HCT116 (cell line): Measurements from ENCODE around the gene SUN3. TPM values are rescaled to one million over a fixed set of nuclear protein-coding genes. Genes with fewer than 3 reads are reported as not detected.

ENCODE experiments used
- ATAC-seq: fragments of 200-7000 bp; cut with Tn5 transposase; 2 replicates; pipeline ENCODE4 v1.9.1; 2020; ENCODE audit warnings: mild to moderate bottlenecking, moderate library complexity
- BruUV-seq: library from RNA; stranded (reverse); fragments of 400-500 nt; replicated peaks from 2 replicates; lab custom pipeline; 2021; lab: Mats Ljungman, UMichigan
- CTCF ChIA-PET: fragments of 300-600 bp; sonication (Branson Sonifier 250); formaldehyde crosslinking; loops from one replicate; lab custom pipeline; 2021; ENCODE audit warnings: antibody characterized with exemption; lab: Charles Lee
- POLR2A ChIA-PET: fragments of 300-600, 350-600 bp; sonication (Branson Sonifier 250); formaldehyde crosslinking; loops from one replicate; lab custom pipeline; 2021; ENCODE audit warnings: antibody characterized with exemption; lab: Charles Lee
- RAD21 ChIA-PET, 2 experiments: fragments of 300-600 bp; sonication (Branson Sonifier 250); formaldehyde crosslinking; loops; one replicate each; lab custom pipeline; 2023; ENCODE audit warnings: low total read pairs in 2 of 2; ENCODE audit not compliant: uncharacterized antibody in 2 of 2, unreplicated experiment in 2 of 2, low non-redundant PET in 1 of 2; lab: Charles Lee
- DNase-seq: peaks from one replicate; pipeline ENCODE4 v3.0.0-alpha.2; 2010; ENCODE audit warnings: low read depth, low spot score
- H2AFZ ChIP-seq: fragments of 200-600 bp; shearing (Covaris generic), sonication (generic); 2 replicates; pipeline ENCODE4 v1.6.1; 2017; ENCODE audit warnings: low read depth, mixed run types, mixed read lengths, antibody characterized with exemption, low read length; ENCODE audit not compliant: poor library complexity, severe bottlenecking
- H3K27ac ChIP-seq: 2 replicates; pipeline ENCODE4 v1.5.1; 2012; ENCODE audit warnings: low read depth, low read length
- H3K27me3 ChIP-seq: fragments of 200-600 bp; sonication (generic); 2 replicates; pipeline ENCODE4 v1.6.1; 2016; ENCODE audit warnings: mixed run types, low read length, mixed read lengths; ENCODE audit not compliant: insufficient read depth
- H3K36me3 ChIP-seq, 2 experiments: fragments of 200-500 bp in 1 of 2; fragments of 200-600 bp in 1 of 2; sonication (Bioruptor generic) in 1 of 2; sonication (generic) in 1 of 2; 2 replicates each; pipeline versions ENCODE4 v1.5.1 to v1.6.1; 2014 to 2016; ENCODE audit warnings: low read length in 2 of 2, inconsistent platforms in 1 of 2, mixed read lengths in 1 of 2, mixed run types in 1 of 2; ENCODE audit not compliant: insufficient read depth in 2 of 2, control insufficient read depth in 1 of 2
- H3K4me1 ChIP-seq, 2 experiments: fragments of 200-600 bp in 1 of 2; sonication (generic) in 1 of 2; 2 replicates each; pipeline versions ENCODE4 v1.5.1 to v1.6.1; 2012 to 2017; ENCODE audit warnings: low read length in 2 of 2, inconsistent platforms in 1 of 2, mild to moderate bottlenecking in 1 of 2, mixed read lengths in 1 of 2, mixed run types in 1 of 2, moderate library complexity in 1 of 2; ENCODE audit not compliant: insufficient read depth in 2 of 2, control insufficient read depth in 1 of 2
- H3K4me2 ChIP-seq: fragments of 200-600 bp; sonication (generic); 2 replicates; pipeline ENCODE4 v1.6.1; 2017; ENCODE audit warnings: mixed run types, low read length, mixed read lengths
- H3K4me3 ChIP-seq, 2 experiments: fragments of 200-600 bp in 1 of 2; sonication (generic) in 1 of 2; replicated peaks in 1 of 2; 2 replicates each; pipeline ENCODE4 v1.5.1; 2011 to 2016; ENCODE audit warnings: low read length in 2 of 2, control low read depth in 1 of 2, low read depth in 1 of 2, mild to moderate bottlenecking in 1 of 2, mixed read lengths in 1 of 2, mixed run types in 1 of 2
- H3K79me2 ChIP-seq: fragments of 200-600 bp; sonication (generic); 2 replicates; pipeline ENCODE4 v1.6.1; 2017; ENCODE audit warnings: mild to moderate bottlenecking, mixed run types, low read length, moderate library complexity, mixed read lengths; ENCODE audit not compliant: insufficient read depth
- H3K9ac ChIP-seq: fragments of 200-600 bp; sonication (generic); 2 replicates; pipeline ENCODE4 v1.6.1; 2016; ENCODE audit warnings: low read length, mixed read lengths
- H3K9me2 ChIP-seq: fragments of 200-600 bp; sonication (generic), shearing (Covaris generic); 2 replicates; pipeline ENCODE4 v1.6.1; 2017; ENCODE audit warnings: mixed run types, mild to moderate bottlenecking, moderate library complexity; ENCODE audit not compliant: insufficient read depth
- H3K9me3 ChIP-seq, 2 experiments: fragments of 200-500 bp in 1 of 2; fragments of 200-600 bp in 1 of 2; sonication (Bioruptor generic) in 1 of 2; sonication (generic) in 1 of 2; 2 replicates each; pipeline ENCODE4 v1.6.1; 2014 to 2017; ENCODE audit warnings: low read length in 2 of 2, mixed read lengths in 2 of 2, inconsistent platforms in 1 of 2, low read depth in 1 of 2, mild to moderate bottlenecking in 1 of 2, mixed run types in 1 of 2, moderate library complexity in 1 of 2; ENCODE audit not compliant: control insufficient read depth in 1 of 2, insufficient read depth in 1 of 2
- H4K20me1 ChIP-seq: fragments of 200-600 bp; sonication (generic), shearing (Covaris generic); 2 replicates; pipeline ENCODE4 v1.6.1; 2017; ENCODE audit warnings: mixed run types, mild to moderate bottlenecking, moderate library complexity; ENCODE audit not compliant: insufficient read depth
- CBX3 ChIP-seq: IDR thresholded peaks from 2 replicates; pipeline ENCODE4 v1.6.1; 2012; ENCODE audit warnings: low read depth
- CEBPB ChIP-seq: IDR thresholded peaks from 2 replicates; pipeline ENCODE4 v1.6.1; 2012; ENCODE audit warnings: low read depth
- CTCF ChIP-seq, 3 experiments: fragments of 200-600 bp in 1 of 3; sonication (generic) in 1 of 3; IDR thresholded peaks in 2 of 3; conservative IDR thresholded peaks in 1 of 3; 2 replicates each; pipeline ENCODE4 v1.5.1; 2012 to 2017; ENCODE audit warnings: low read depth in 2 of 3, low read length in 2 of 3, antibody characterized with exemption in 1 of 3, borderline replicate concordance in 1 of 3, control low read depth in 1 of 3, mild to moderate bottlenecking in 1 of 3, mixed read lengths in 1 of 3, mixed run types in 1 of 3, moderate library complexity in 1 of 3; ENCODE audit not compliant: insufficient read depth in 1 of 3
- EGR1 ChIP-seq: IDR thresholded peaks from 2 replicates; pipeline ENCODE4 v1.6.1; 2012; ENCODE audit warnings: low read depth
- ELF1 ChIP-seq: IDR thresholded peaks from 2 replicates; pipeline ENCODE4 v1.6.1; 2012; ENCODE audit warnings: low read depth, borderline replicate concordance
- EZH2 ChIP-seq: fragments of 200-600 bp; sonication (generic); IDR thresholded peaks from 2 replicates; pipeline ENCODE4 v1.6.1; 2017; ENCODE audit warnings: antibody characterized with exemption, mixed run types
- EZH2phosphoT487 ChIP-seq: fragments of 200-600 bp; IDR thresholded peaks from 2 replicates; pipeline ENCODE4 v1.6.1; 2018; ENCODE audit warnings: antibody characterized with exemption, borderline replicate concordance
- FOSL1 ChIP-seq: IDR thresholded peaks from 2 replicates; pipeline ENCODE4 v1.6.1; 2012; ENCODE audit warnings: low read depth
- MAX ChIP-seq: IDR thresholded peaks from 2 replicates; pipeline ENCODE4 v1.6.1; 2012
- POLR2AphosphoS5 ChIP-seq: IDR thresholded peaks from 2 replicates; pipeline ENCODE4 v1.6.1; 2011; ENCODE audit warnings: mild to moderate bottlenecking, low read depth, low read length, moderate library complexity
- RAD21 ChIP-seq: IDR thresholded peaks from 2 replicates; pipeline ENCODE4 v1.6.1; 2012; ENCODE audit warnings: low read depth, mild to moderate bottlenecking
- REST ChIP-seq: IDR thresholded peaks from 2 replicates; pipeline ENCODE4 v1.6.1; 2012; ENCODE audit warnings: low read depth
- SIN3A ChIP-seq: IDR thresholded peaks from 2 replicates; pipeline ENCODE4 v1.6.1; 2012; ENCODE audit warnings: low read depth
- SP1 ChIP-seq: IDR thresholded peaks from 2 replicates; pipeline ENCODE4 v1.6.1; 2012; ENCODE audit warnings: low read depth
- SRF ChIP-seq: IDR thresholded peaks from 2 replicates; pipeline ENCODE4 v1.6.1; 2012; ENCODE audit warnings: low read depth
- TCF7L2 ChIP-seq: IDR thresholded peaks from 2 replicates; pipeline ENCODE4 v1.7.0; 2011; ENCODE audit warnings: borderline replicate concordance, inconsistent platforms; ENCODE audit not compliant: insufficient read depth, insufficient read length; ENCODE audit errors: extremely low read depth
- ZBTB33 ChIP-seq: IDR thresholded peaks from 2 replicates; pipeline ENCODE4 v1.6.1; 2011; ENCODE audit warnings: mild to moderate bottlenecking, low read length, moderate library complexity; ENCODE audit not compliant: insufficient replicate concordance; ENCODE audit errors: extremely low read depth
- ZFX ChIP-seq: fragments of 450-650 bp; IDR thresholded peaks from 2 replicates; pipeline ENCODE4 v1.6.1; 2017
- ZNF274 ChIP-seq: fragments of 200-500 bp; sonication (Bioruptor generic); IDR thresholded peaks from 2 replicates; pipeline ENCODE4 v1.6.1; 2014; ENCODE audit warnings: mild to moderate bottlenecking, low read depth, low read length, inconsistent platforms
- intact Hi-C: fragments of 100-400 bp; cut with micrococcal nuclease; formaldehyde crosslinking; loops from 2 replicates; pipeline ENCODE4 v1.10.0; 2022
- total RNA-seq: library from RNA; stranded (reverse); gene quantifications from one replicate; pipeline ENCODE4 v1.2.1, GENCODE V29; 2021; ENCODE audit not compliant: unreplicated experiment

Gene SUN3
- total RNA-seq, 1 experiment from 2014 or later, result 4.5 TPM

GRCh38 chr7:48004032-48004431, 24.9 kb downstream of the SUN3 start:
- Histone ChIP-seq H4K20me1 (no peaks in the 10 kb centered on the region), H2AFZ (no peak overlapping the region), H3K36me3 (no peaks in the 10 kb centered on the region), H3K9me3 (no peaks in the 10 kb centered on the region), H3K9ac (no peak overlapping the region), H3K79me2 (no peaks in the 10 kb centered on the region), H3K4me2 (no peak overlapping the region), H3K27me3 (no peaks in the 10 kb centered on the region), H3K4me3 (no peak overlapping the region), H3K9me2 (no peaks in the 10 kb centered on the region), H3K4me1 (peaks cover 0 to 19% of the 10 kb centered on the region in 2 experiments; a peak in 3 of 4 replicates), H3K27ac (no peak overlapping the region)
- no TSS peak for BruUV-seq
- no peak for ATAC-seq
- no peak for DNase-seq
- TF ChIP-seq POLR2AphosphoS5 (no peak), ZNF274 (no peak), REST (no peak), ZFX (no peak), SRF (no peak), TCF7L2 (no peak), MAX (no peak), EGR1 (no peak), CEBPB (no peak), SP1 (no peak), ZBTB33 (no peak), EZH2phosphoT487 (no peak), ELF1 (no peak), EZH2 (no peak), CBX3 (no peak), FOSL1 (no peak), CTCF (IDR thresholded peaks at IDR 0.05 in 2 of 3, conservative IDR thresholded peaks at IDR 0.05 in 1 of 3; ENCODE audit: borderline replicate concordance in 1 of 3, insufficient read depth in 1 of 3, low read depth in 2 of 3, low read length in 2 of 3) (no peak), SIN3A (no peak), RAD21 (no peak)
- POLR2A ChIA-PET, result no interaction called here
- CTCF ChIA-PET, result no interaction called here
- intact Hi-C loops, result no loop called here
- RAD21 ChIA-PET, result no interaction called here
